HG03354 (cell line): ENCODE data around the gene METTL16.
"Not testable (repeated sequence)": the region's sequence is repeated elsewhere in the genome, so short reads cannot be mapped to it uniquely, and the experiment has no call there.

ENCODE experiments used
- ATAC-seq: cut with Tn5 transposase; IDR thresholded peaks from one replicate; pipeline ENCODE4 v1.9.1; 2021; ENCODE audit warnings: mild to moderate bottlenecking; ENCODE audit not compliant: unreplicated experiment, poor library complexity, severe bottlenecking

The METTL16 gene, protein sequence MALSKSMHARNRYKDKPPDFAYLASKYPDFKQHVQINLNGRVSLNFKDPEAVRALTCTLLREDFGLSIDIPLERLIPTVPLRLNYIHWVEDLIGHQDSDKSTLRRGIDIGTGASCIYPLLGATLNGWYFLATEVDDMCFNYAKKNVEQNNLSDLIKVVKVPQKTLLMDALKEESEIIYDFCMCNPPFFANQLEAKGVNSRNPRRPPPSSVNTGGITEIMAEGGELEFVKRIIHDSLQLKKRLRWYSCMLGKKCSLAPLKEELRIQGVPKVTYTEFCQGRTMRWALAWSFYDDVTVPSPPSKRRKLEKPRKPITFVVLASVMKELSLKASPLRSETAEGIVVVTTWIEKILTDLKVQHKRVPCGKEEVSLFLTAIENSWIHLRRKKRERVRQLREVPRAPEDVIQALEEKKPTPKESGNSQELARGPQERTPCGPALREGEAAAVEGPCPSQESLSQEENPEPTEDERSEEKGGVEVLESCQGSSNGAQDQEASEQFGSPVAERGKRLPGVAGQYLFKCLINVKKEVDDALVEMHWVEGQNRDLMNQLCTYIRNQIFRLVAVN

DNA sequence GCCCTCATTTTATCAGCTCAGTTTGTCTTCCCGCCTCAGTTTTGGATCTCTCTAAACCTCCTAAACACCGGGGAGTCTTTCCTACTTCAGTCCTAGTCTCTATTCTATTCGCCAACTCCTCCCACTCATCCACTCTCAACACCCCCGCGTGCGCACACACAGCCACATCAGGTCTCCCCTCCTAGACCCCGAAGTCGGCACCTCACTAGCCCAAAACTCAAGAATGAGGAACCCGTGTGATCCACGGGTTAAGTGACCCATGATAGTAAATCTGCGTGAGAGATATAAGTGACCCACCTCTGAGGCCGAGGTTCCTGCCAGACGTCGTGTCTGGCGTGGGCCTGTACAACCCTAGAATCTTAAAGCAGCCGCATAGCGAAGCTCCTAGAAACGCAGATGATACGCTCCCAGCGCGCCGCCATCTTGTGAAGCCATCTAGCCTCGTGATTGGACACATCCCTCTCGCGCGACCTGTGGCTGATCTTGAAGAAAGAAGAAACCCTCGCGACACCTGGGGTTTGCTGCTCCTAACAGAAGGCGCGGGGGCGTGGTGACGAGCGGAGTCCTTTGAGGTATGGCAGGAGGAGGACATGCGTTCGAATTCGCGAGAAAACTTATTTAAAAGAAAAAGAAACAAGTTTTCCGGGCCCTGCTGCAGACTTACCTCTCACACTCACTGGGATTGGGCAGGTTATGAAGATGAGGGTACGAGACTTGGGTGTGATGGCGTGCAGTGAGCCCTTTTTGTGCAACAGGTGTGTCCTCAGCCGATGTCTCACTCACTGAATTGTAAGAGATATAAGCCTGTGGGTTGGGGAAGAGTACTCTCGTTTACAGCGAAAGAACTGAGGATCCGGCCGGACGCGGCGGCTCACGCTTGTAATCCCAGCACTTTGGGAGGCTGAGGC, at the start of gene METTL16:
METTL16 (minus strand) TSS at position 427 of the 908 bp plus-strand sequence. CDS start 9,557 bp downstream, outside the sequence.
- ATAC-seq: peak; percentile 98

DNA sequence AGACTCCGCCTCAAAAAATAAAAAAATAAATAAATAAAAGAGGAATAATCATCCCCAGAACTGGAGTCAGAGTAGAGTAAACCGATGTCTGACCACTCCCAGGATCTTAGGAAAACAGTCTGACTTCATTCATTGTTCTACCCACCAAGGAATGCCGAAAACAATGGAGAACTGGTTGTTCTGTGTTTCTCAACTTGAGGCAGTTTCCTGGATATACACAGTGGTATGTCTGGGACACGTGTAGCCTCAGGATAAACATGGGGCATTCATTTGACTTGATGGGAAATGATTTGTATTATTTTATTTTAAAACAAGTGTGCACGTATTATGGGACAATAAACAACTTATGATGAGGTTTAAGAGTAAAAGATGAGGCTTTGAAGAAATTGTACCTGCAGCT, 49.0 kb upstream of the METTL16 start:
- no peak for ATAC-seq

DNA sequence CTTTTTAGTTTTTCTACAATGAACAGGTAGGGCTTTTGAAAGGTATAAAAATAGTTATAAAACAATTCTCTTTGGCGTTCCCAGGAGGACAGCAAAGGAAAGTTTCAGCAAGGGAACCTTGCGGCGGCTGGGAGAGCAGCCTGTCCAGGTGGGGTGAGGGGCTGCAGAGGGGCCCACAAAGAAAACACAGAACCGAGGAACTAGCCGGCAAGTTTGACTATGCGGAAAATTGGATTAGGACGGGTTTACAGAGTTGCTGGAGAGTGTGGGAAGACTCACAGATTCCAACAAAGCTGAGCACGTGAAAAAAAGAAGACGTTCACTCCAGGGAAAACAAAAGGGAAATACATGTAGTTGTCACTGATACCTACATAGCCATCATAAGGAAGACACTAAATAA, 40.2 kb upstream of the METTL16 start:
- ATAC-seq: no peak

DNA sequence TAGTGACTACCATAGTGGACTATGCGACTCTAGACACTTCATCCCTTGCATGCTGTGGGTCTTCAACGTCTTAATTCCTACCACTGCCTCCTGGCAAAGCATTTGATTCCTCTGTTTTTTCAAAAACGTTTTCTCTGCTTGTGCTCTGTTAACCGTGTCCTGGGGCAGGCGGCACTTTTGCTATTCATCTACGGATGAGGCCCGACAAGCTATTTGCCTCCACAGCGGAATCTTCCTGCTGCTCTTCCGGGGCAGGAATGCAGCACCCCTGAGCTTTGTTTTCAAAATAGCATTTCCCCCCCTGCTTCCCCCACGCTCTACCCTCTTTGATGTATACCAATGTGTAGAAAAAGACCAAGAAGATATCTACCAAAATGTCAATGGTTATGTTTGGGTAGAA, 39.8 kb upstream of the METTL16 start:
- no peak for ATAC-seq

DNA sequence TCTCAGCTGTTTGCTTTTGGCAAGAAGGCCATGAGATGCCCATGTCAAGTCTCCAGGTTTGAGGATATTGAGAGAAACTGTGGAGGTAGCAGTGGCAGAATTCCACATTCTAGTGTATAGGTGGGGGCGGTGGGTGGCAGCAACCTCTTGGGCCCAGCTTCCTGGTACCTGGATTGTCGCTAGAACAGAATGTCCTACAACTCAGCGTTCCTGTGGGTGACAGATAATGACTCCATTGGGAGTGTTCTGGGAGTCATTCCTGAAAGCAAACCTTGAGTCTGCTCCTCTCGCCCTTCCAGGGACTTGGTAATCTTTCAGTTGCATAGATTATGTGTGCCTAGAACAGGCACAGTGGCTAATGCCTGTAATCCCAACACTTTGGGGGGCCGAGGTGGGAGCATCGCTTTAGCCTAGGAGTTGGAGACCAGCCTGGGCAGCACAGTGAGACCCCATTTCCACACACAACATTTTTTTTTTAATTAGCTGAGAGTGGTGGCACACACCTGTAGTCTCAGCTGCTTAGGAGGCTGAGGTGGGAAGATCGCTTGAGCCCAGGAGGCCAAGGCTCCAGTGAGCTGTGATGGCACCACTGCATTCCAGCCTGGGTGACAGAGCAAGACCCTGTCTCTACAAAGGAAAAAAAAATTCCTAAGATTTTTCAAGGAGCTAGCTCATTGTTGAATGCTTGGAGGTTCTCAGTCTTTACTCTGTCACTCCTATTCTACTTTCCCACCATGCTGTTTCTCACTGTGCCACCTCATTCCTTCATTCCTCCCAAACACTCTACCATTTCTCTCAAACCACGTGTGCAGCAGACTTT, 37.9 kb upstream of the METTL16 start:
- no peak for ATAC-seq

DNA sequence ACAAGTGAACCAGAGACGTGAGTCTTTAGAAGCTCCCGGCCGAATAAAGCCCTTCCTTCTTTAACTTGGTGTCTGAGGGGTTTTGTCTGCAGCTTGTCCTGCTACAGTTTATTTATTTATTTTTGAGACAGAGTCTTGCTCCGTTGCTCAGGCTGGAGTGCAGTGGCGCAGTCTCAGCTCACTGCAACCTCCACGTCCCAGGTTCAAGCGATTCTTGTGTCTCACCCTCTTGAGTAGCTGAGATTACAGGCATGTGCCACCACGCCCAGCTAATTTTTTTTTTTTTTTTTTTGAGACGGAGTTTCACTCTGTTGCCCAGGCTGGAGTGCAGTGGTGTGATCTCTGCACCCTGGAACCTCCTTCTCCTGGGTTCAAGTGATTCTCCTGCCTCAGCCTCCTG, 36.3 kb upstream of the METTL16 start:
- ATAC-seq: not testable (repeated sequence)

DNA sequence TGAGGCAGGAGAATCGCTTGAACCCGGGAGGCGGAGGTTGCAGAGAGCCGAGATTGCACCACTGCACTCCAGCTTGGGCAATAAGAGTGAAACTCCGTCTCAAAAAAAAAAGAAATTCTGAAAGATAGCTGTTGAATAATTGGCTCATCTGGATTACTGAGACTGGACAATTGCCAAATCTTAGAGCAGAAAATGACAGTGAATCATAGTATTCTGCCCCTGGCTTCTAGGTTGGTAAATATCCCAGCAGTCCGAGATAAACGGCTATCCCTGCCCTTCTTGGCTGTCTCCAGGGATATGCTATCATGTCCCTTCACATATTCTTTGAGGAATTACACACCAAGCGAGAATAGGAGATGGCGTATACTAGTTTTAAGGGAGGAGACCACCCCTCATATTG, 35.5 kb upstream of the METTL16 start:
- ATAC-seq: no peak

DNA sequence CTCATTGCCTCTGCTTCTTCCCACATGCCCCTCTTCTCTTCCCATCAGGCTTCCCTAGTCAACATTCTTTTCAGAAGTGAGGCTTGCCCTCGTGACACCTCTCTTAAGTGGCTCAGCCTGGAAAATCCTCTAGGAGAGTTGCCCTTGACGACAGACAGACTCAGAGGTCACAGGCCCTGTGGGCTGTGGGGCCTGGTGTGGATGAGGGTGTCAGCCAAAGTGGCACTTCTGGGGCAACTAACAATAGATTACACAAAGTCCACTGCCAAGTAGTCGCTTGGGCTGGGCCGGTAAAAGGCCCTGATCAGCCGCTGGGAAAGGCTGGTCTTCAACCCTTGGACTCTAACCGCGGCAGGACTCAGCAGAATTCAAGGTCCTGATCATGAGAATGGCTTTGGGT, 33.7 kb upstream of the METTL16 start:
- no peak for ATAC-seq

DNA sequence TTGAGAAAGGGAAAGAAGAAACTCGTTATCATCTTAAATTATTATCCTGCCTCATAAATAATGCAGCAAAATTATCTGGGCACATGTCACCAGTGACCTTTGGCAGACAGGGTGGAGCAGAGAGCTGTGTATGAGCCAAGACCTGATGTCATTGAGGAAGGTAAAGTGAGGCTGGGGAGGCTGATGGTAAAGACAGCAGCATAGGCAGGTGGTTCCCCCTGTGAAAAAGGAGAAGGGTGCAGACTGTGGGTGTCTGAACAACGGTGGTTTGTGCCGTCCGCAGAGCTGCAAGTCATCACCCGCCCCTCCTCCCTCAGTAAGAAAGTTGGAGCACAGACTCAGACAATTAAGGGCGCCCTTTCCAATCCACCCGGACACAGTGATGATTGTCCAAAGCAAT, 30.8 kb upstream of the METTL16 start:
- no peak for ATAC-seq

DNA sequence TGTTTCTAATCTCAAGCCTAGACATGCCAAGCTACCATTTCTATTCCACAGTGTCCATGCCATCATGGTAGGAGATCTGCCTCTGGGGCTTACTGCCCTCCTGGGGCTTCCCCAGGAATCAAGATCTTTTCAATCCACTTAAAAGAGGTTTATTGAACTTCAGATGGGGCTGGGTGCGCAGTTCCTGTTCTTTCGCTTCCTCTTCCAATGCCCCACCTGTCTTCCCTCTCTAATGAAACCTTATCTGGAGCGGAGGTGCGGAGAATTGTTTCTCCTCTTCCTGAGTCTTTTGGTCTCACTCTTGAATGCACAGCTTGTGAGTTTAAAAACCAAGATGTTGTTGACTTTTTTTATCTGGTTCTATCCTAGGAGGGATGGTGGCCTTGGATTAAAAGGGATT, 30.4 kb upstream of the METTL16 start:
- no peak for ATAC-seq

DNA sequence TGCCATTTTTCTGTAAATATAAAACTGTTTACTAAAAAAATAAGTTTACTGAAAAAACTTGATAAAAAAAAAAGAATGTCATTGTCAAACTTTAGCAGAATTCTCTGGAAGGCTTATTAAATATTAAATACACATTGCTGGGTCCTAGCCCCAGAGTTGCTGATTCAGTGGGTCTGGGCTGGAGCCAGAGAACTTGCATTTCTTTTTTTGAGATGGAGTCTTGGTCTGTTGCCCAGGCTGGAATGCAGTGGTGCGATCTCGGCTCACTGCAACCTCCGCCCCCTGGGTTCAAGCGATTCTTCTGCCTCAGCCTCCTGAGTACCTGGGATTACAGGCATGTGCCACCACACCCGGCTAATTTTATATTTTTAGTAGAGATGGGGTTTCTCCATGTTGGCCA, 25.9 kb upstream of the METTL16 start:
- ATAC-seq: not testable (repeated sequence)

DNA sequence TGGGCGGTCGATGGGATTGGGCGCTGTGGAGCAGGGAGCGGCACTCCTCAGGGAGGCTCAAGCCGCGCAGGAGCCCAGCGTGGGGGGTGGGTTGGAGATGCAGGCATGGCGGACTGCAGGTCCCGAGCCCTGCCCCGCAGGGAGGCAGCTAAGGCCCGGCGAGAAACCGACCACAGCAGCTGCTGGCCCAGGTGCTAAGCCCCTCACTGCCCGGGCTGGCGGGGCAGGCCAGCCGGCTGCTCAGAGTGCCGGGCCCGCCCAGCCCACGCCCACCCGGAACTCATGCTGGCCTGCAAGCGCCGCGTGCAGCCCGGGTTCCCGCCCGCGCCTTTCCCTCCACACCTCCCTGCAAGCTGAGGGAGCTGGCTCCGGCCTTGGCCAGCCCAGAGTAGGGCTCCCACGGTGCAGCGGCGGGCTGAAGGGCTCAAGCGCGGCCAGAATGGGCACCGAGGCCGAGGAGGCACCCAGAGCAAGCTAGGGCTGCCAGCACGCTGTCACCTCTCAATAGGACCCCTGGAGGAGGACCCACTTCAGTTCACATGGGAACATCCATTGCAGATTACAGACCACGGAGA, 20.5 kb upstream of the METTL16 start:
- ATAC-seq: no peak

DNA sequence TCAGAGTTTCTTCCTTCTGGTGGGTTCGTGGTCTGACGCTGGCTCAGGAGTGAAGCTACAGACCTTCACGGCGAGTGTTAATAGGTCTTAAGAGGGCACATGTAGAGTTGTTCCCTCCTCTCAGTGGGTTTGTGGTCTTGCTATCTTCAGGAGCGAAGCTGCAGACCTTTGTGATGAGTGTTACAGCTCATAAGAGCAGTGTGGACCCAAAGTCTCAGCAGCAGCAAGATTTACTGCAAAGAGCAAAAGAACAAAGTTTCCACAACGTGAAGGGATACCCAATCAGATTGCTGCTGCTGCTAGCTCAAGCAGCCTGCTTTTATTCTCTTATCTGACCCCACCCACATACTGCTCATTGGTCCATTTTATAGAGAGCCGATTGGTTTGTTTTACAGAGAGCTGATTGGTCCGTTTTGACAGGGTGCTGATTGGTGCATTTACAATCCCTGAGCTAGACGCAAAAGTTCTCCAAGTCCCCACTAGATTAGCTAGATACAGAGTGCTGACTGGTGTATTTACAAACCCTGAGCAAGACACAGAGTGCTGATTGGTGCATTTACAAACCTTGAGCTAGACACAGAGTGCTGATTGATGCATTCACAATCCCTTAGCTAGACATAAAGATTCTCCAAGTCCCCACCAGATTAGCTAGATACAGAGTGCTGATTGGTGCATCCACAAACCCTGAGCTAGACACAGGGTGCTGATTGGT, 19.7 kb upstream of the METTL16 start:
- ATAC-seq: not testable (repeated sequence)

DNA sequence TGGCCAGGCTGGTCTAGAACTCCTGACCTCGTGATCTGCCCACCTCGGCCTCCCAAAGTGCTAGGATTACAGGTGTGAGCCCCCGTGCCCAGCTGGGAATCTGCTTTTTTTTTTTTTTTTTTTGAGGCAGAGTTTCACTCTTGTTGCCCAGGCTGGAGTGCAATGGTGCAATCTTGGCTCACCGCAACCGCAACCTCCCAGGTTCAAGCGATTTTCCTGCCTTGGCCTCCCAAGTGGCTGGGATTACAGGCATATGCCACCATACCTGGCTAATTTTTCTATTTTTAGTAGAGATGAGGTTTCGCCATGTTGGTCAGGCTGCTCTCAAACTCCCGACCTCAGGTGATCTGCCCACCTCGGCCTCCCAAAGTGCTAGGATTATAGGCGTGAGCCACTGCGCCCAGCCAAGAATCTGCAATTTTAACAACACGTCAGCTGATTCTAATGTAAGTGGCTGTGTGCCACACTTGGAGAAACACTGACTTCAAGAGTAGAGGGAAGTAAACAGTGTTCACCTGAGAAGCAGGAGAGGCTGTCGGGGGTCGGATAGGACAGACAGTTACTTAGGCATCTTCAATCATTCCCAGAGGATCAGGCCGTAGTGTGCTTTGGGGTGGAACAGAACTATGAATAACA, 10.2 kb upstream of the METTL16 start:
- ATAC-seq: not testable (repeated sequence)

DNA sequence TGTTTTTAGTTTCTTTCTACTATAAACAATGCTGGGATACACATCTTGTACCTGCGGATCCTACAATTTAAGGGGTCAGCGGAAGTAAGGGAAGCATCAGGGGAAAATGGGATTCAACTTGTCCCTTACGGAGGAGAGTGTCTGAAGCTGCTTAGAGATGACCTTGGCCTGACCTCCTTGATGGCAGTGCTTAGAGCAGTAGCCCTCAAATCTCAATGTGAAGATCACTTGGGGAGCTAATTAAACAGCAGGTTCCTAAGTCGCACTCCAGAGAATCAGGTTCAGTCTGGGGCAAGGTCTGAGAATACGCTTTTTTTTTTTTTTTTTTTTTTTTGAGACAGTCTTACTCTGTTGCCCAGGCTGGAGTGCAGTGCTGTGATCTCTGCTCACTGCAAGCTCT, 9.6 kb upstream of the METTL16 start:
- no peak for ATAC-seq

DNA sequence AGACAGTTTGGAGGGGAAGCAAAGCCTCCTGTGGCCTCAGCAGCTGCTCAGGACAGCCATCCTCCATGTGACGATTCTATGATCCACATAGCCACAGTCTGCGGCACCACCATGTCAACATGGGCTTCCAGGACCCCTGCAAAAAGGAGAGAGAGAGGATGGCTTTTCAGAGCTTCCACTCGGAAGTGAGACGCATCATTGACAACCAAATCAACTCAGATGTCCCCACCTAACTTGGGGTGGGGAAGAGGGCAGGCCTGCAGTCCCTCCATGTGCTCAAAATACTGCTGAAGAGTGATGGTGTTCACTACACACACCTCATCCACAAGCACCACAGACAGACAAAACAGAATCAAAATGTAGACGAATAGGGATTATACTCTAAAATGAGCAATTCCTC, 5.9 kb upstream of the METTL16 start:
- no peak for ATAC-seq

DNA sequence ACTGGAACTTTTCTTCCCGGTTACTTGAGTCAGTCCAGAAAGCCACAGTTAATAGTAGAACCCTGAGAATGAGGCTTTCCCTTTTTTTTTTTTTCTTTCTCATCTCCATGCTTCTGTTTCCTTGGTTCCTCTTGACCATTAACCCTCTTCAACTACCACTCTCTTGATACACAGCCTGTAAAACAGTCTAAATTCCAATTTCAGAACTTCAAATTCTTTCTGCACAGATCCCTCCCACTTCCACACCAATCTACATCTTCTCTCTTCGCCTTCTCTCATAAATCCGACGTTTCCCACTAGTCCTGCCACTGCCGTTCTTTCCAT, 588 bp downstream of the METTL16 start:
- ATAC-seq: no peak

DNA sequence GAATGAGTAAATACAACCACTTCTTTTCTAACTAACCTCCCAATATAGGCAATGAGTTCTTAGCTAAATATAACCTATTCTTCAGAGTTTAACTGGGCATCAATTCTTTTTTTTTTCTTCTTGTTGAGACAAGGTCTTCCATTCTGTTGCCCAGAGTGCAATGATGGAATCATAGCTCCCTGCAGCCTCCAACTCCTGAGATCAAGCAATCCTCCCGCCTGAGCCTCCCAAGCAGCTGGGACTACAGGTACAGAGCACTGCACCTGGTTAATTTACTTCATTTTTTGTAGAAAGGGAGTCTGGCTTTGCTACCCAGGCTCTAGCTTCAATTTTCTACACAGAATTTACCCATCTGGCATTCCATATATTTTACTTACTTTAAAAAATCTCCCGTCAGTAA, 1.1 kb downstream of the METTL16 start:
- no peak for ATAC-seq
